Islet of Langerhans (tissue), 1 donor: ENCODE data around the gene LECT2.

Experiments
- FAIRE-seq: peaks from one replicate; lab custom pipeline; 2011; peaks lifted over from hg19 to GRCh38; lab: Jason Lieb, UNC

Gene LECT2

GRCh38 chr5:135954899-135955298 is at the start of gene LECT2:
LECT2 (minus strand) TSS chr5:135954983; CDS start chr5:135954833, 150 bp downstream.
- FAIRE-seq = no peak

GRCh38 chr5:136004436-136004835 is 49.7 kb upstream of the LECT2 start:
- FAIRE-seq = no peak

DNA sequence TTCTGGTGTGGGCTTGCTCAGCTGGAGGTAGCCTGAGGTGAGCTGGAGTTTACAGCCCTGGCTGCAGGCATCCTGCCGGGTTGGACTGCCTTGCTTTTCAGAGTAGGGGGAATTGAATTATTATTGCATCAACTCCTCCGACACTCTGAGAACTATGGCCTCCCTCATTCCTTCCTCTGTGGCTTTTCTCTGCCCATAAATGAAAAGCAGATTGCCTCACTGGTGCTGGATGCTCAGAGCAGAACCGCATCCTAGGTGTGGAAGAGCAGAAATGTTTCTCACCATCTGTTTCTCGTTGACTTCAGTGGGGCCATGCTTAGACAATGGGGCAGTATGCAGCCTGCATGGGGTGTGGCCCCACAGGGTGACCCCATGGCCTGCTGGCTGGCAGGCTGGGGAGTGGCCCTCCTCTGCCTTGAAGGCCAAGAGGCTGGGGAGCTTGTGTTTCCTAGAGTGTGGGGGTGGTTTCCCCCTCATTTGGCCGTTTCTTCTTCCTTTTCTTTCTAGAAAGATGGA is 46.7 kb upstream of the LECT2 start:
- FAIRE-seq = no peak

GRCh38 chr5:136000932-136001331 is 46.1 kb upstream of the LECT2 start:
- no peak for FAIRE-seq

- FAIRE-seq = no peak
Observed at GRCh38 chr5:136000147-136000546, 45.4 kb upstream of the LECT2 start.

- no peak for FAIRE-seq
Observed at GRCh38 chr5:135999406-136000139, 44.8 kb upstream of the LECT2 start.

- no peak for FAIRE-seq
Observed at GRCh38 chr5:135998889-135999288, 44.1 kb upstream of the LECT2 start.

DNA sequence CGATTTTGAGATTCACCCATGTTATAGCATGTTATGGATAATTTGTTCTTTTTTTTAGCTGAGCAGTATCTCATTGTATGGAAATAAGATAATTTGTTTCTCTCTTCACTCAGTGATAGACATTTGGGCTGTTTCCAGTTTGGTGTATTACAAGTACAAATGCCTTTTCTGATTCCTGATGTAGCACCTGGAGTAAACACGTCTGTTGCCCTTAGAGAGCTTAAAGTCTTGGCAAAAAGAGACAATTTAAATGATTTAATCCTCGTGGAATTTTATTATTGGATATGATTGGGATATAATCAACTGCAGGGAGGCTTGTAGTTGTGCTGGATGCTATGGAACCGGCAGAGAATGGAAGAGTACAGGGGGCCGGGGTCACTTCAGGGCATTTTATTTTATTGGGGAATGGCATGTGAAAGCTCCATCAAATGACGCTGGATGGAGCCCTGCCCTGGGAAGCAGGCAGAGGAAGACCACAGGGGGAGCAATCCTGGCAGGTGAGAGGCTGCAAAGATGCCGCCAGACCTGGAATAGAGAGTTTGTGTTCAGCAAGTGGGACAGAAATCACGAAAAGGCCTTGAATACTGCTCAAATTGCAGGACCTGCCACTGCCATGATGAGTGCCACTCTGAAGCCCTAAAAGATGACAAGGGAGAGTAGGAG is 43.0 kb upstream of the LECT2 start:
- no peak for FAIRE-seq

- no peak for FAIRE-seq
Observed at GRCh38 chr5:135996611-135997010, 41.8 kb upstream of the LECT2 start.

DNA sequence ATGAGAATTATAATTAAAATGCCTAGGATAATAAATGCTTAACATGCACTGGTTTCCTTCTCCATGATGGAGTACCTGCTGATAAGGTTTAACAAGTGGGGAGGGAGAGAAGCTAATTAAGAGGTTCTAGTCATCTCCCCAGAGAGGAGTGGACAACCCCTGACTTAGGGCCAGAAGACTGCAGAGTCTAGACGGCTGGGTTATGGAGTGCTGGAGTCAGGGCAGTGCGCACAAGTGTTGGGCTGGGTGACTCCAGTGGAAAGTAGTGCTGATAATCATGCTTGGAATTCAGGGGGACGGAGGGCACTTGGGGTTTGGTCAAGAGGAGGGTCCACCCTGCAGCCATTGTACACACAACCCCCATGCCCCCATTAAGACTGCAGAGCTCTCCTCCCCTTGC is 41.2 kb upstream of the LECT2 start:
- FAIRE-seq = no peak

DNA sequence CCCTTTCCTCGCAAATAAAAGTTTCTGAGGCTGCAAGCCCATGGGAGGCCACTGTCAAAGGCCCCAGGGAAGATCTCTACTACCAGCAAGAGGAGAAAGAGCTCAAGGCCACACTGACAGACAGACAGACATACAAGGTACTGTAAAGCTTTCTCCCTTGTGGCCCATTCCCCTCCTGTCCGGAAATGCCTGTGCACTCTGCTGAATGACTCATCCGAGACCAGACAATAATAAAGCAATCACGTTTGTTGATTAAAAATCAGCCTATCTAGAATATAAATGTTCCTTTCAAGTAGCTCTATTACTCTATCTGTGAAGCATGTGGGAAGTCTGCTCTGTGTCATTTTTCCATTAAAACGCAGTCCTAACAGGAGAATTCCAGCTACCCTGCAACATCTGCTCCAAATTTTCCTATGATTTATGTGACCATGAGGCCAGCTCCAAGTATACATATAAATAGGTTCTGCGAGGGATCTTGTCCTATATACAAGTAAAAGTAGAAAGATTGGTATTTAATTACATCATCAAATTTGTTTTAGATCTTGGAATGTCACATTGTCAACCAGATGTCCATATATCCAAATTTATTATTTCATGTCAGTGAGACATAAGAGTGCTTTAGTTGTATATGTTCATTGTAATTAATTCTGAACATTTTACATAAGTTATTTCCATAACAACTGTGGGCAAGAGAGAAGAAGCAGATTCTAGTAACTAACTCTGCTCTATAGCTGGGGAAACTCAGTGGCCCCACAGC is 39.3 kb upstream of the LECT2 start:
- no peak for FAIRE-seq

DNA sequence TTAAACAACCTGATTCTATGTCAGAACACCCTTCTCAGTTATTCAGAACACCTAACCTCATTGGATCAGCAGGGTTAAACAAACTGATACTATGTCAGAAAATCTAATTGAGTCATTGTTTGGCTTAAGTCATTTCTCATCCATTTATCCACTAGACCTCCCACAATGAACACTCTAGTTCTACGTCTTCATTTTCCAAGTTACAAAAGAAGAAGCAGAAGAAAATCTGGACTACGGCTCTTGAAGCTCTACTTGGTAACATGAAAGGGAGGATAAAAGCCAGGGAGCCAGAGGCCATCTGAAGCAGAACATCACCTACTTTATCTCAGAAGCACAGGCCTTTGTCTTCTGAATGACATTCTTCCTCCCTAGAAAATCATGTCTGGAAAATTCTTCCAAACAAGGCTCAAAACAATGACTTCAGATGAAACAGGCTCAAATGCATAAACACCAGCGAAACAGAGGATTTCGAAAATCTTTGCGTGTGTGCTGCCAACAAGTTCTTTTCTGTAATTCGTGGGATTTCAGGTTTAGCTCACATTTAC is 38.6 kb upstream of the LECT2 start:
- no peak for FAIRE-seq

GRCh38 chr5:135991429-135991828 is 36.6 kb upstream of the LECT2 start:
- no peak for FAIRE-seq

- FAIRE-seq = no peak
Observed at GRCh38 chr5:135990528-135991255, 35.9 kb upstream of the LECT2 start.

DNA sequence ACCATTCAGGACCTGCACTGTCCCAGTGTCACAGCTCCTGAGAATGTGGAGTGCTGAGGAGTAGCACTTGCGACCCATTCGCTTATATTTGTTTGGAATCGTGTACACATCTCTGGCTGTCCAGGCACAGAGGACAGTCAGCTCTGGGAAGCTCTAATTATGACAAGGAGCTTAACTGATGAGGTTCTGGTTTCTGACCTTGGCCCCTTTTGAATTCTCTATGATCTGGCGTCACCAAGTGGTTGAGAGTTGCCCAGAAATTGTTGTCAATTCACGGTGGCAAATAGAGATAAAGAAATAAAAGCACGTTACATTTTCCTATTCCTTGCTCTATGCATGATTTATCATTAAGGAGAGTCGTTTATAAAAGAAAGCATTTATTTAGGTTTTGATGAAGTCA is 34.9 kb upstream of the LECT2 start:
- no peak for FAIRE-seq

GRCh38 chr5:135988546-135988945 is 33.8 kb upstream of the LECT2 start:
- FAIRE-seq = no peak

DNA sequence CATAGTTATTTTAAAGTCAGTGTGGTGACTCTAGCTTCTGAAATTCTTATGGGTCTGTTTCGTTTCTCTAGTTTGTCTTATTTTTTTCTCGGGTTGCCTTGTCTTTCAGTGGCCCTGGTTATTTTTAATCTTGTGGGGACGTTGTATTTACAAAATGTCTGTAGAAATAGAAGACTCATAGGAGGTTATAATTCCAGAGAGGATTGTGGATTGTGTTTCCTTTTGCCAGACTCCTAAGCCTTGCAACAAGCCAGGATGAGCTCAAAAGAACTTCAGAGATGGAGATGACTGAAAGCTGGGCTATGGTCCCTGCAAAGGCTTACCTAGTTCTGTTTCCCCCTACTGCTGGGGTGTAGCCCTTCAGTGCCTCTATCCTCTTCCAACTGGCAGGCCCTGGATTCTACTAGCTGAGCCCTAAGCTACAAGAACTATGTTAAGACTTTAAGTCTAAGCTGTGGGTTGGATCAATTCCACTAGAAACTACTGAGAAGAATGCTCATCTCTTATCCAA is 32.2 kb upstream of the LECT2 start:
- no peak for FAIRE-seq

- FAIRE-seq = no peak
Observed at GRCh38 chr5:135986401-135986800, 31.6 kb upstream of the LECT2 start.

DNA sequence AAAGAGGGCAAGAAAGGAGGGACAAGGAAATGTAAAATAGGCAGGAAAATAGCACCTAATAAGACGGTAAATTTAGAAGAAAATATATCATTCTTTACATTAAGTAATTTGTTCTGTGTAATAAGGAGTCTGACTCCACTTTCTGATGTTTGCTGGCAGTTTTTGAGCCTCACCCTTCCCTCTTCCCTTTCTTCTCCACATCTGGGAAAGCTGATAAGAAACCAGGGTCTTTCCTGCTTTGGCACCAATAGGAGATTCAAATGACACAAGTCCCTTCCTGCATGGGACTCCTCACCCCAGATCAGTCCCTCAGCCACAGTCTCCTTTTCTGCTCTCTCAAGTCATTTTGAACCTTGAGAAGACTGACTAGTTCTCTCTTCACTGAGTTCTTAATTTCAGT is 31.2 kb upstream of the LECT2 start:
- no peak for FAIRE-seq

DNA sequence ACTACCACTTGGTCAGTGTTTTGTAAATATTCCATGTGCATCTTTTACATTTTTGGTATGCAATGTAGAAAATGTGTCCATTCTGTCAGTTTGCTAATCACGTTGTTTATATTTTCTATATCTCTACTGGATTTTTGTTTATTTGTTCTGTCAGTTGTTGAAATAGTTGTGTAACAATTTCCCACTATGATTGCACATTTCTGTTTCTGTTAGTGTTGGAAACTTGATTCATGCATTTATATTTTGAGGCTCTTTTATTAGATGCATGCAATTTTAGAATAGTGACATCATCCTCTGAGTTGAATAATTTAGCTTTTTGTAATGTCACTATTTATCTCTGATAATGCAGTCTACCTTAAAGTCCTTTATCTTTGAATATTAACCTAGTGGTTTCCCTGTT is 25.8 kb upstream of the LECT2 start:
- no peak for FAIRE-seq

DNA sequence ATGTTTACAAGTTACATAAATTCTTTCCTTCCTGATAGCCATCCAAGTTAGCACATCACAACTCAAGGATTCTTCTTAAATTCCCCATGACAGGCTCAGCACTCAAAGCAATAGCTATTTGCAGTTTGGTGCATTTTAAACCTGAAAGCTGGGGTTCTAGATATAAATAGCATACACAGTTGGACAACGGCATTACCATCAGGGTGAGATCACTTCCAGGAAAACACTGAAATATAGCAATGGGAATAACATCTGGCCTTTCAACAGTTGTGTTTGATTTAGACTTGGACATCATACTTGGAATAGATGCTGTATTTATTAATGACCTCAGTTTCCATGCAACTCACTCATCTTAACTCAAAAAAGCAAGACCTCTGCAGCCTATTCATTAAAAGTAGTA is 24.7 kb upstream of the LECT2 start:
- FAIRE-seq = no peak

- FAIRE-seq = no peak
Observed at GRCh38 chr5:135978993-135979392, 24.2 kb upstream of the LECT2 start.
